Upper lobe of left lung (tissue), 4 donors: ENCODE data around the gene ATF5.

Source experiments
- POLR2A ChIP-seq, 4 donors: fragments of 450-650 bp; IDR thresholded peaks; one replicate each; pipeline ENCODE4 v1.5.1; 2016 to 2017; ENCODE audit warnings: antibody characterized with exemption in 4 of 4, mild to moderate bottlenecking in 2 of 4
- POLR2AphosphoS5 ChIP-seq, 2 donors: sonication (generic); formaldehyde crosslinking; IDR thresholded peaks; one replicate each; pipeline ENCODE4 v1.5.1; 2017; ENCODE audit warnings: antibody characterized with exemption in 2 of 2
- TF ChIP-seq, protein P1 (sequence below), 6 experiments: fragments of 450-650 bp in 4 of 6; fragments of 200-600 bp in 2 of 6; sonication (generic) in 2 of 6; IDR thresholded peaks; one replicate each; pipeline ENCODE4 v1.5.1; 2016 to 2019; ENCODE audit warnings: antibody characterized with exemption in 6 of 6

DNA sequence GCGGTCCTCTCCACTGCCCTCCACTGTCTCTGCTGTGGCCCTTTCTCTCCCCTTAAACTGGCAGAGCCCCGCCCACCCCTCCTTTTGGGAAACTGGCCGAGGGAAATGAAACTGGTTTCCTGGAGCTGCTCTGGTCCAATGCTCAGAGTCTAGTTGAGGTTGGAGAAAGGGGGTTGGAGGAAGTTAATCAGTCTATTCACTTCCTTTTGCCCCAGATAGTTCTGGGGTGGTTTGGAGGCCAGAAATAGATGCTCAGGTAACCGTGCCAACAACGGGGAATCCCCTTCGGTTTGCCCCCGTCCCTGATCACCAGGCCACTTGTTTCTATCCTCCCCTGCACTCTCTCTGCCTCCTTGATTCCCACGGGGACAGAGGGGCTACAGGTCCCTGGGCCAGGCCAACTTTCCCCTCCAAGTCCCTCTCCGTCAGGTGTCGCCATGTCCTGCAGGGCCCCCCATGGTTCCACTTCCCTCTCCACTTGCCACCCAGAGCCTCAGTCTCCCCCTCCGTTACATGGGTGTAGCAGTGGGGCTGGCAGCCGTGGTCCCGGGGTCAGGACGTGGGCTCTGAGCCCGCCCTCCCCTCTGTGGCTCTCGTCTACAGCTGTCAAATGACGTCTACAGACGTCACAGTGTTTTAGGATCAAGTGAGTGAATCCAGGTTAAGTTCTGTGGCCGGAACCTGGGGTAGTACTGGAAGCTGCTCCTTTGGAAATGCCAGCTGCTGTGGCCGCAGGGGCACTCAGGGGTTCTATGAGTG lies 32.0 kb upstream of the ATF5 start, which contains the start of gene IL4I1:
- TF ChIP-seq, protein P1, sequence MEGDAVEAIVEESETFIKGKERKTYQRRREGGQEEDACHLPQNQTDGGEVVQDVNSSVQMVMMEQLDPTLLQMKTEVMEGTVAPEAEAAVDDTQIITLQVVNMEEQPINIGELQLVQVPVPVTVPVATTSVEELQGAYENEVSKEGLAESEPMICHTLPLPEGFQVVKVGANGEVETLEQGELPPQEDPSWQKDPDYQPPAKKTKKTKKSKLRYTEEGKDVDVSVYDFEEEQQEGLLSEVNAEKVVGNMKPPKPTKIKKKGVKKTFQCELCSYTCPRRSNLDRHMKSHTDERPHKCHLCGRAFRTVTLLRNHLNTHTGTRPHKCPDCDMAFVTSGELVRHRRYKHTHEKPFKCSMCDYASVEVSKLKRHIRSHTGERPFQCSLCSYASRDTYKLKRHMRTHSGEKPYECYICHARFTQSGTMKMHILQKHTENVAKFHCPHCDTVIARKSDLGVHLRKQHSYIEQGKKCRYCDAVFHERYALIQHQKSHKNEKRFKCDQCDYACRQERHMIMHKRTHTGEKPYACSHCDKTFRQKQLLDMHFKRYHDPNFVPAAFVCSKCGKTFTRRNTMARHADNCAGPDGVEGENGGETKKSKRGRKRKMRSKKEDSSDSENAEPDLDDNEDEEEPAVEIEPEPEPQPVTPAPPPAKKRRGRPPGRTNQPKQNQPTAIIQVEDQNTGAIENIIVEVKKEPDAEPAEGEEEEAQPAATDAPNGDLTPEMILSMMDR (IDR thresholded peaks at IDR 0.05) = no peak
- TF ChIP-seq POLR2A (IDR thresholded peaks at IDR 0.05) (peak in 1 of 4 donors; percentile 44), POLR2AphosphoS5 (IDR thresholded peaks at IDR 0.05) (no peak)
